A673 (cell line): ENCODE results near the gene EIF5A. TPM values are rescaled to one million over a fixed set of nuclear protein-coding genes. Genes with fewer than 3 reads are reported as not detected.
"Not testable (repeated sequence)": the region's sequence is repeated elsewhere in the genome, so short reads cannot be mapped to it uniquely, and the experiment has no call there.

ENCODE experiments used
- BruUV-seq: library from RNA; stranded (reverse); fragments of 400-500 nt; replicated peaks from 2 replicates; lab custom pipeline; 2021; lab: Mats Ljungman, UMichigan
- CTCF ChIA-PET: fragments of 300-600 bp; sonication (Branson Sonifier 250); formaldehyde crosslinking; loops from one replicate; lab custom pipeline; 2022; ENCODE audit warnings: antibody characterized with exemption; lab: Charles Lee
- POLR2A ChIA-PET: fragments of 300-600 bp; sonication (Branson Sonifier 250); formaldehyde crosslinking; loops from one replicate; lab custom pipeline; 2022; ENCODE audit warnings: antibody characterized with exemption; ENCODE audit not compliant: low non-redundant PET; lab: Charles Lee
- DNase-seq: peaks from one replicate; pipeline ENCODE4 v3.0.0-alpha.2; 2015; ENCODE audit warnings: low spot score
- H3K27ac ChIP-seq: fragments of 200-600 bp; sonication (generic); 2 replicates; pipeline ENCODE4 v1.5.1; 2016; ENCODE audit warnings: mixed run types, low read depth, mild to moderate bottlenecking, mixed read lengths, antibody characterized with exemption, low read length; ENCODE audit not compliant: poor library complexity, severe bottlenecking
- H3K27me3 ChIP-seq: fragments of 200-600 bp; sonication (generic); replicated peaks from 2 replicates; pipeline ENCODE4 v1.6.1; 2017; ENCODE audit warnings: mixed run types, low read depth, mild to moderate bottlenecking, mixed read lengths, antibody characterized with exemption, low read length; ENCODE audit not compliant: insufficient read depth, poor library complexity
- H3K36me3 ChIP-seq: fragments of 200-600 bp; sonication (generic); 2 replicates; pipeline ENCODE4 v1.6.1; 2016; ENCODE audit warnings: mixed run types, mild to moderate bottlenecking, mixed read lengths, antibody characterized with exemption, low read length; ENCODE audit not compliant: insufficient read depth, poor library complexity, severe bottlenecking
- H3K4me1 ChIP-seq: fragments of 200-600 bp; sonication (generic); 2 replicates; pipeline ENCODE4 v1.6.1; 2017; ENCODE audit warnings: mixed run types, mild to moderate bottlenecking, mixed read lengths, antibody characterized with exemption, low read length; ENCODE audit not compliant: insufficient read depth, poor library complexity, severe bottlenecking
- H3K4me3 ChIP-seq: fragments of 200-600 bp; sonication (generic); 2 replicates; pipeline ENCODE4 v1.5.1; 2016; ENCODE audit warnings: low read depth, mixed run types, mild to moderate bottlenecking, mixed read lengths, low read length; ENCODE audit not compliant: poor library complexity, severe bottlenecking
- H3K9me3 ChIP-seq: fragments of 200-600 bp; sonication (generic); 2 replicates; pipeline ENCODE4 v1.6.1; 2016; ENCODE audit warnings: mixed run types, low read depth, mild to moderate bottlenecking, mixed read lengths, antibody characterized with exemption, low read length; ENCODE audit not compliant: poor library complexity, severe bottlenecking
- CTCF ChIP-seq: fragments of 300-800, 200-600 bp; sonication (generic); conservative IDR thresholded peaks from 2 replicates; pipeline ENCODE4 v1.5.1; 2017; ENCODE audit warnings: low read depth, mild to moderate bottlenecking, antibody characterized with exemption, low read length, moderate library complexity, mixed read lengths
- EZH2 ChIP-seq: fragments of 200-600 bp; sonication (generic); IDR thresholded peaks from 2 replicates; pipeline ENCODE4 v1.6.1; 2017; ENCODE audit warnings: borderline replicate concordance, low read depth, mild to moderate bottlenecking, mixed read lengths, antibody characterized with exemption, low read length; ENCODE audit not compliant: poor library complexity, severe bottlenecking
- intact Hi-C: fragments of 100-400 bp; cut with micrococcal nuclease; formaldehyde crosslinking; loops from one replicate; pipeline ENCODE4 v1.10.0; 2022; ENCODE audit not compliant: unreplicated experiment
- total RNA-seq: library from RNA; stranded (reverse); gene quantifications from 2 replicates; pipeline ENCODE4 v1.2.3, GENCODE V29; 2021

EIF5A gene
- total RNA-seq, 1 experiment from 2014 or later, result 1,128 TPM

GRCh38 chr17:7336240-7337175 lies 29.1 kb downstream of the EIF5A start, which contains the start of gene ACAP1:
ACAP1 (plus strand) TSS chr17:7336529; CDS start chr17:7336735, 206 bp downstream.
- ChIA-PET POLR2A (no interaction called here), CTCF (no interaction called here)
- Histone ChIP-seq H3K27ac (no peak within 1 kb of the TSS), H3K36me3 (no peaks in the 10 kb centered on the region), H3K9me3 (no peaks in the 10 kb centered on the region), H3K4me3 (no peak within 1 kb of the TSS), H3K27me3 (no peaks in the 10 kb centered on the region), H3K4me1 (no peaks in the 10 kb centered on the region)
- intact Hi-C loops, result no loop called here
- BruUV-seq, result no TSS peak
- no peak for DNase-seq
- TF ChIP-seq CTCF (no peak), EZH2 (no peak)

- H3K4me1 ChIP-seq, BruUV-seq, H3K4me3 ChIP-seq, DNase-seq, POLR2A ChIA-PET, H3K36me3 ChIP-seq, intact Hi-C loops, H3K27ac ChIP-seq, H3K27me3 ChIP-seq, H3K9me3 ChIP-seq: not testable (repeated sequence)
- CTCF ChIA-PET, result interaction anchor here (0.6 kb wide), 1 partner anchor 56 kb away, joined by 3 read pairs; the partner anchor contains the start of gene SLC2A4
These were observed 30.2 kb downstream of the EIF5A start for GRCh38 chr17:7337600-7337999.

- H3K27ac ChIP-seq, result no peak overlapping the region
- ChIA-PET POLR2A (no interaction called here), CTCF (no interaction called here)
- no peak for DNase-seq
- TF ChIP-seq EZH2 (no peak), CTCF (no peak)
- no peaks in the 10 kb centered on the region for H3K4me1 ChIP-seq
- no peak overlapping the region for H3K4me3 ChIP-seq
- no peaks in the 10 kb centered on the region for H3K9me3 ChIP-seq
- intact Hi-C loops, result no loop called here
- no TSS peak for BruUV-seq
- no peaks in the 10 kb centered on the region for H3K27me3 ChIP-seq
- no peaks in the 10 kb centered on the region for H3K36me3 ChIP-seq
These were observed 32.8 kb downstream of the EIF5A start for GRCh38 chr17:7340179-7340578.
